A549 (cell line): Measurements from ENCODE around the gene IQGAP2. TPM values are rescaled to one million over a fixed set of nuclear protein-coding genes. Genes with fewer than 3 reads are reported as not detected.
A peak's percentile ranks its signal among the peaks of the same experiment; 100 is the strongest.

ENCODE experiments used
- ATAC-seq, 2 experiments: fragments of 200-7000 bp in 1 of 2; fragments of >200 bp in 1 of 2; cut with Nextera tagmentation in 1 of 2; cut with Tn5 transposase in 1 of 2; 3 replicates each; pipeline versions ENCODE4 v1.8.0 to v1.9.1; 2018 to 2020; ENCODE audit warnings: mild to moderate bottlenecking in 1 of 2, moderate library complexity in 1 of 2
- CTCF ChIA-PET: fragments of 300-600 bp; sonication (Branson Sonifier 250); formaldehyde crosslinking; extraction: SDS; loops from one replicate; lab custom pipeline; 2021; ENCODE audit warnings: antibody characterized with exemption, inconsistent platforms; lab: Yijun Ruan, JAX
- POLR2A ChIA-PET: fragments of 350-600 bp; formaldehyde crosslinking; extraction: SDS; loops from one replicate; lab custom pipeline; 2021; ENCODE audit warnings: antibody characterized with exemption, inconsistent platforms; lab: Yijun Ruan, JAX
- DNase-seq, 2 experiments: peaks; one replicate each; pipeline versions ENCODE4 v3.0.0 to v3.0.0-alpha.2; 2011 to 2016; ENCODE audit warnings: low read depth in 1 of 2, low spot score in 1 of 2
- FAIRE-seq: peaks from 2 replicates; lab custom pipeline; 2011; peaks lifted over from hg19 to GRCh38; lab: Jason Lieb, UNC
- H3K27ac ChIP-seq, 2 experiments: fragments of >200 bp; sonication (Bioruptor Twin); formaldehyde crosslinking; 3 replicates each; pipeline ENCODE4 v1.5.1; 2016 to 2017
- H3K4me1 ChIP-seq: fragments of >200 bp; sonication (Bioruptor Twin); formaldehyde crosslinking; 3 replicates; pipeline ENCODE4 v1.6.1; 2016
- H3K4me2 ChIP-seq: fragments of >200 bp; sonication (Bioruptor Twin); formaldehyde crosslinking; 3 replicates; pipeline ENCODE4 v1.6.1; 2016
- H3K4me3 ChIP-seq: fragments of >200 bp; sonication (Bioruptor Twin); formaldehyde crosslinking; 3 replicates; pipeline ENCODE4 v1.5.1; 2016
- H3K9me3 ChIP-seq: fragments of >200 bp; sonication (Bioruptor Twin); formaldehyde crosslinking; 3 replicates; pipeline ENCODE4 v1.6.1; 2016
- ATOH8 ChIP-seq: fragments of 250-450 bp; sonication (Bioruptor Pico); IDR thresholded peaks from 2 replicates; pipeline ENCODE4 v1.5.0; 2020; ENCODE audit warnings: low read depth, mild to moderate bottlenecking, moderate library complexity
- CHD4 ChIP-seq: fragments of 200-600 bp; sonication (generic); IDR thresholded peaks from 2 replicates; pipeline ENCODE4 v1.6.1; 2016; ENCODE audit warnings: antibody characterized with exemption, mild to moderate bottlenecking, borderline replicate concordance
- CTCF ChIP-seq: fragments of >200 bp; sonication (Bioruptor Twin); formaldehyde crosslinking; IDR thresholded peaks from 3 replicates; pipeline ENCODE4 v1.5.1; 2016
- EHF ChIP-seq: fragments of 250-450 bp; sonication (Bioruptor Pico); IDR thresholded peaks from 2 replicates; pipeline ENCODE4 v1.5.0; 2020; ENCODE audit warnings: mild to moderate bottlenecking
- HDAC2 ChIP-seq: fragments of 200-600 bp; sonication (generic); IDR thresholded peaks from 2 replicates; pipeline ENCODE4 v1.6.1; 2016
- HOXB5 ChIP-seq: fragments of 250-450 bp; sonication (Bioruptor Pico); IDR thresholded peaks from 2 replicates; pipeline ENCODE4 v1.5.0; 2020; ENCODE audit warnings: mild to moderate bottlenecking, moderate library complexity
- MYC ChIP-seq: IDR thresholded peaks from 2 replicates; pipeline ENCODE4 v1.6.1; 2012; ENCODE audit warnings: mild to moderate bottlenecking, inconsistent platforms, low read length, improper control_type of control experiment, borderline replicate concordance
- PBX3 ChIP-seq: IDR thresholded peaks from 2 replicates; pipeline ENCODE4 v1.6.1; 2012
- RAD21 ChIP-seq, 2 experiments: fragments of >200 bp in 1 of 2; sonication (Bioruptor Twin) in 1 of 2; formaldehyde crosslinking in 1 of 2; IDR thresholded peaks in 1 of 2; conservative IDR thresholded peaks in 1 of 2; 2 replicates in 1 of 2; 3 replicates in 1 of 2; pipeline ENCODE4 v1.6.1; 2012 to 2018; ENCODE audit warnings: inconsistent platforms in 1 of 2
- SMC3 ChIP-seq: fragments of >200 bp; sonication (Bioruptor Twin); formaldehyde crosslinking; IDR thresholded peaks from 3 replicates; pipeline ENCODE4 v1.6.1; 2018; ENCODE audit warnings: inconsistent platforms
- ZFP36 ChIP-seq: fragments of 450-650 bp; IDR thresholded peaks from 2 replicates; pipeline ENCODE4 v1.6.1; 2014; ENCODE audit warnings: borderline replicate concordance; ENCODE audit not compliant: partially characterized antibody
- ZNF302 ChIP-seq: fragments of 250-450 bp; sonication (Bioruptor Pico); IDR thresholded peaks from 2 replicates; pipeline ENCODE4 v1.9.0; 2021; ENCODE audit warnings: inconsistent platforms, mild to moderate bottlenecking, moderate library complexity
- WGBS: methylation state at CpG from one replicate; pipeline ENCODE4 v1.1.6; 2017; ENCODE audit errors: missing lambda C conversion rate; 5-methylcytosine and 5-hydroxymethylcytosine counted together
- polyA plus RNA-seq, 4 experiments: library from polyadenylated mRNA; depleted of rRNA in 3 of 4; stranded (reverse); fragments of >200 nt; fragmentation: RNase III in 1 of 4; extraction: RNeasy Plus Mini Kit Qiagen cat#74134 plus additional on column Dnase treatment in 1 of 4; gene quantifications; 2 replicates in 3 of 4; 3 replicates in 1 of 4; pipeline ENCODE4 v1.2.3, GENCODE V29; 2011 to 2017

The IQGAP2 gene
- polyA plus RNA-seq, 2 of the 4 experiments (the other 2 are of a cell fraction), result 5.3 to 10.1 TPM

- H3K27ac ChIP-seq, result peak overlapping the region in 1 of 2 experiments; percentile 86; a peak in 3 of 6 replicates
- H3K9me3 ChIP-seq, result no peaks in the 10 kb centered on the region
- WGBS, result 74% methylated on average over 11 of the region's 11 CpGs
- no peak for DNase-seq
- peak overlapping the region; percentile 70 for H3K4me3 ChIP-seq
- no peak for ATAC-seq
- no peak for TF ChIP-seq EHF (CRISPR knock-in tag)
- peaks cover 10% of the 10 kb centered on the region; the same call in 2 of the 3 replicates for H3K4me1 ChIP-seq
- no peak for FAIRE-seq
- ChIA-PET POLR2A (no interaction called here), CTCF (interaction anchor here (0.7 to 6.3 kb wide), 8 partner anchors 13 to 181 kb away, joined by 3 to 54 read pairs (median 7); no protein-coding TSS in a partner anchor)
- H3K4me2 ChIP-seq, result peak overlapping the region; percentile 90
Measured at GRCh38 chr5:76401801-76402250, 1.3 kb upstream of the IQGAP2 start.

- WGBS, result 8% methylated on average over 23 of the region's 25 CpGs
- peak overlapping the region; percentile 70 for H3K4me3 ChIP-seq
- no peak for TF ChIP-seq HOXB5
- TF ChIP-seq ZFP36, result no peak
- TF ChIP-seq HDAC2, result no peak
- TF ChIP-seq ATOH8 (CRISPR knock-in tag), result no peak
- no peak for TF ChIP-seq CHD4
- TF ChIP-seq MYC, result no peak
- TF ChIP-seq, all 56 proteins: peak for 0
- DNase-seq (peak; percentile 21 to 46), FAIRE-seq (no peak), ATAC-seq (peak in 1 of 2 experiments; percentile 39; a peak in 3 of 6 replicates)
- Histone ChIP-seq H3K4me1 (peaks cover 10% of the 10 kb centered on the region; the same call in 2 of the 3 replicates), H3K4me2 (peak overlapping the region; percentile 90), H3K9me3 (no peaks in the 10 kb centered on the region), H3K27ac (peak overlapping the region; percentile 71 to 86)
- ChIA-PET POLR2A (no interaction called here), CTCF (interaction anchor here (0.6 to 6.3 kb wide), 27 partner anchors 8 to 521 kb away, joined by 3 to 54 read pairs (median 5); no protein-coding TSS in a partner anchor)
Measured at GRCh38 chr5:76402251-76402885, 717 bp upstream of the IQGAP2 start.

- FAIRE-seq, result no peak
- CTCF ChIA-PET, result interaction anchor here (0.5 to 6.3 kb wide), 36 partner anchors 10 to 613 kb away, joined by 3 to 54 read pairs (median 5); no protein-coding TSS in a partner anchor
- DNase-seq, result peak; percentile 38 to 42
- H3K4me1 ChIP-seq, result peaks cover 10% of the 10 kb centered on the region; the same call in 2 of the 3 replicates
- 11% methylated on average over 18 of the region's 30 CpGs for WGBS
- H3K27ac ChIP-seq, result peak overlapping the region; percentile 71 to 86
- H3K4me3 ChIP-seq, result peak overlapping the region; percentile 70
- H3K9me3 ChIP-seq, result no peaks in the 10 kb centered on the region
- ATAC-seq, result peak; percentile 69 to 72
- peak overlapping the region; percentile 90 for H3K4me2 ChIP-seq
- POLR2A ChIA-PET, result interaction anchor here (0.7 kb wide), 1 partner anchor 410 kb away, joined by 3 read pairs; no protein-coding TSS in a partner anchor
- TF ChIP-seq HDAC2 (peak; percentile 69; the same call in 1 of the 2 replicates), RAD21 (conservative IDR thresholded peaks at IDR 0.05 in 1 of 2, IDR thresholded peaks at IDR 0.05 in 1 of 2) (peak; percentile 21 to 44; a peak in 2 of 5 replicates), SMC3 (peak; percentile 53), ZNF302 (no peak), CTCF (peak; percentile 8; the same call in 1 of the 3 replicates), PBX3 (no peak), HOXB5 (no peak)
- TF ChIP-seq, all 56 proteins: peak for 4
Measured at GRCh38 chr5:76403766-76404222, 709 bp downstream of the IQGAP2 start.
